Liver (tissue), 9 donors: ENCODE results near the gene CCDC69. TPM values are rescaled to one million over a fixed set of nuclear protein-coding genes. Genes with fewer than 3 reads are reported as not detected.

Source experiments
- DNase-seq: peaks from one replicate; pipeline ENCODE4 v3.0.0-alpha.2; 2017; ENCODE audit warnings: low spot score
- H3K27ac ChIP-seq, 2 donors: one replicate each; pipeline ENCODE4 v1.7.0; 2013; ENCODE audit warnings: inconsistent platforms in 2 of 2, low read length in 2 of 2, control low read depth in 1 of 2, low read depth in 1 of 2, mild to moderate bottlenecking in 1 of 2
- H3K27me3 ChIP-seq, 4 donors: one replicate each; pipeline versions ENCODE4 v1.6.1 to v1.7.0; 2013; ENCODE audit warnings: low read length in 3 of 4, inconsistent platforms in 1 of 4, mild to moderate bottlenecking in 1 of 4, moderate library complexity in 1 of 4; ENCODE audit not compliant: control insufficient read depth in 4 of 4, insufficient read depth in 4 of 4
- H3K36me3 ChIP-seq, 4 donors: one replicate each; pipeline versions ENCODE4 v1.6.1 to v1.7.0; 2013; ENCODE audit warnings: low read length in 3 of 4, mild to moderate bottlenecking in 3 of 4, low read depth in 1 of 4, moderate library complexity in 1 of 4; ENCODE audit not compliant: control insufficient read depth in 4 of 4, insufficient read depth in 3 of 4
- H3K4me1 ChIP-seq, 4 donors: one replicate each; pipeline versions ENCODE4 v1.6.1 to v1.7.0; 2013; ENCODE audit warnings: low read length in 3 of 4, mild to moderate bottlenecking in 3 of 4, moderate library complexity in 1 of 4; ENCODE audit not compliant: control insufficient read depth in 4 of 4, insufficient read depth in 4 of 4
- H3K4me3 ChIP-seq, 3 donors: one replicate each; pipeline versions ENCODE4 v1.6.1 to v1.7.0; 2013; ENCODE audit warnings: low read length in 3 of 3, control low read depth in 1 of 3, low read depth in 1 of 3, mild to moderate bottlenecking in 1 of 3
- H3K9ac ChIP-seq, 2 donors: one replicate each; pipeline ENCODE4 v1.7.0; 2013; ENCODE audit warnings: low read length in 2 of 2, mild to moderate bottlenecking in 2 of 2, moderate library complexity in 2 of 2, control low read depth in 1 of 2, low read depth in 1 of 2
- H3K9me3 ChIP-seq, 4 donors: one replicate each; pipeline versions ENCODE4 v1.6.1 to v1.7.0; 2013; ENCODE audit warnings: low read length in 3 of 4; ENCODE audit not compliant: control insufficient read depth in 4 of 4
- CTCF ChIP-seq: fragments of 150-350 bp; IDR thresholded peaks from 2 replicates; pipeline ENCODE4 v1.5.1; 2017; ENCODE audit warnings: improper control_type of control experiment, low read depth, low read length; ENCODE audit not compliant: missing input control
- EGR1 ChIP-seq, 2 donors: IDR thresholded peaks; 2 replicates each; pipeline ENCODE4 v1.6.1; 2016 to 2018; ENCODE audit warnings: antibody characterized with exemption in 2 of 2, low read depth in 2 of 2
- FOXA1 ChIP-seq: IDR thresholded peaks from 2 replicates; pipeline ENCODE4 v1.6.1; 2016; ENCODE audit warnings: antibody characterized with exemption
- FOXA2 ChIP-seq: IDR thresholded peaks from 2 replicates; pipeline ENCODE4 v1.6.1; 2016; ENCODE audit warnings: antibody characterized with exemption
- GABPA ChIP-seq, 2 donors: IDR thresholded peaks in 1 of 2; conservative IDR thresholded peaks in 1 of 2; 2 replicates each; pipeline ENCODE4 v1.6.1; 2016; ENCODE audit warnings: antibody characterized with exemption in 2 of 2, mild to moderate bottlenecking in 1 of 2, moderate library complexity in 1 of 2
- HNF4A ChIP-seq, 2 donors: conservative IDR thresholded peaks; 2 replicates each; pipeline ENCODE4 v1.6.1; 2016; ENCODE audit warnings: antibody characterized with exemption in 2 of 2, mild to moderate bottlenecking in 2 of 2
- HNF4G ChIP-seq: IDR thresholded peaks from 2 replicates; pipeline ENCODE4 v1.6.1; 2016; ENCODE audit warnings: antibody characterized with exemption
- JUND ChIP-seq, 2 donors: IDR thresholded peaks; 2 replicates each; pipeline ENCODE4 v1.6.1; 2016; ENCODE audit warnings: antibody characterized with exemption in 2 of 2
- NR2F2 ChIP-seq: IDR thresholded peaks from 2 replicates; pipeline ENCODE4 v1.6.1; 2016; ENCODE audit warnings: antibody characterized with exemption
- RAD21 ChIP-seq, 2 donors: IDR thresholded peaks; 2 replicates each; pipeline ENCODE4 v1.6.1; 2016; ENCODE audit warnings: antibody characterized with exemption in 2 of 2, mild to moderate bottlenecking in 2 of 2
- REST ChIP-seq: IDR thresholded peaks from 2 replicates; pipeline ENCODE4 v1.6.1; 2016; ENCODE audit warnings: antibody characterized with exemption, mild to moderate bottlenecking
- RXRA ChIP-seq, 2 donors: IDR thresholded peaks; 2 replicates each; pipeline ENCODE4 v1.6.1; 2017 to 2018; ENCODE audit warnings: antibody characterized with exemption in 2 of 2, mild to moderate bottlenecking in 1 of 2
- SP1 ChIP-seq: IDR thresholded peaks from 2 replicates; pipeline ENCODE4 v1.6.1; 2018; ENCODE audit warnings: antibody characterized with exemption, mild to moderate bottlenecking
- TAF1 ChIP-seq: conservative IDR thresholded peaks from 2 replicates; pipeline ENCODE4 v1.6.1; 2016; ENCODE audit warnings: antibody characterized with exemption, mild to moderate bottlenecking
- YY1 ChIP-seq: IDR thresholded peaks from 2 replicates; pipeline ENCODE4 v1.6.1; 2016; ENCODE audit warnings: antibody characterized with exemption, mild to moderate bottlenecking
- ZBTB33 ChIP-seq: IDR thresholded peaks from 2 replicates; pipeline ENCODE4 v1.6.1; 2016; ENCODE audit warnings: antibody characterized with exemption
- WGBS: extraction: QIAGEN DNeasy Blood & Tissue Kit; methylation state at CpG from one replicate; pipeline ENCODE4 v1.1.7; 2013; 5-methylcytosine and 5-hydroxymethylcytosine counted together
- polyA plus RNA-seq, 2 donors: library from polyadenylated mRNA; stranded (reverse) in 1 of 2; unstranded in 1 of 2; fragments of 200-250 nt in 1 of 2; fragments of >200 nt in 1 of 2; fragmentation: Nextera tagmentation in 1 of 2; extraction: Ambion mirVana in 1 of 2; gene quantifications; one replicate each; pipeline versions ENCODE4 v1.2.1 to v1.2.3, GENCODE V29; 2013 to 2015
- total RNA-seq, 2 donors: library from RNA; depleted of rRNA; stranded (reverse); fragments of >200 nt; gene quantifications; one replicate each; pipeline ENCODE4 v1.2.3, GENCODE V29; 2014
- TF ChIP-seq, protein P1 (sequence below): IDR thresholded peaks from 2 replicates; pipeline ENCODE4 v1.6.1; 2016; ENCODE audit warnings: antibody characterized with exemption
- donor health status: healthy.
- donor health status: healthy.
- donor health status: healthy.
- donor health status: healthy.
- donor health status: healthy.

Gene CCDC69
- total and polyA plus RNA-seq, 4 donors, result 11.9 to 28.6 (median 18.0) TPM

- H3K4me3 ChIP-seq, result no peak overlapping the region
- no peaks in the 10 kb centered on the region for H3K27me3 ChIP-seq
- H3K4me1 ChIP-seq, result peaks cover 13 to 36% (median 26%) of the 10 kb centered on the region in 4 donors
- H3K9me3 ChIP-seq, result no peaks in the 10 kb centered on the region
- 88% methylated on average over 7 of the region's 7 CpGs for WGBS
- no peak overlapping the region for H3K9ac ChIP-seq
- H3K36me3 ChIP-seq, result peaks cover 0 to 15% (median 8%) of the 10 kb centered on the region in 4 donors
- no peak for DNase-seq
- TF ChIP-seq JUND (IDR thresholded peaks at IDR 0.05), result no peak
- TF ChIP-seq NR2F2, result no peak
- TF ChIP-seq REST, result no peak
- no peak for TF ChIP-seq FOXA1
- no peak for TF ChIP-seq YY1
- TF ChIP-seq RAD21 (IDR thresholded peaks at IDR 0.05), result no peak
- TF ChIP-seq FOXA2, result no peak
- no peak for TF ChIP-seq ZBTB33
- TF ChIP-seq EGR1 (IDR thresholded peaks at IDR 0.05; ENCODE audit: low read depth in 2 of 2), result no peak
- no peak for TF ChIP-seq RXRA (IDR thresholded peaks at IDR 0.05)
- TF ChIP-seq, protein P1, sequence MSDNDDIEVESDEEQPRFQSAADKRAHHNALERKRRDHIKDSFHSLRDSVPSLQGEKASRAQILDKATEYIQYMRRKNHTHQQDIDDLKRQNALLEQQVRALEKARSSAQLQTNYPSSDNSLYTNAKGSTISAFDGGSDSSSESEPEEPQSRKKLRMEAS, result no peak
- TF ChIP-seq SP1, result no peak
- no peak for TF ChIP-seq GABPA (IDR thresholded peaks at IDR 0.05 in 1 of 2, conservative IDR thresholded peaks at IDR 0.05 in 1 of 2)
- no peak for TF ChIP-seq TAF1
- no peak for TF ChIP-seq HNF4A (conservative IDR thresholded peaks at IDR 0.05)
- TF ChIP-seq CTCF, result no peak
- TF ChIP-seq HNF4G, result no peak
- no peak overlapping the region for H3K27ac ChIP-seq
Observed at GRCh38 chr5:151148583-151148982, 75.3 kb downstream of the CCDC69 start.

DNA sequence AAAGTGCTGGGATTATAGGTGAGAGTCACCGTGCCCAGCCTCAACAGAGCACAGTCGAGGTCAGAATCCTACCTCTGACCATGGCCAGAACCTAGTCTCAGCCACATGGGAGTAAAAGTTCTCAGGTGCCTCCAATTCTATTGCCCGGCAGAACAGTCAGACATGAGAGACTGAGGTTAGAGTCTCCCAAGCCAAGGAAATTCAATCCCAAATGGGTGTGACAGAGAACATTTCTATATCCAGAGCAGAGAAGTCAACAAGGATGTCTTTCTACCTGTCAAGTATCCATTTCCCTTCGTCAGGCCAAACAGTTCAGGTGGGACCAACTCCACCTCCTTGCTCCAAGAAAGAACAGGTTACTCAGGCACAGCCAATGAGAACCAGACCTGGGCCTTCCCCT lies 76.9 kb downstream of the CCDC69 start:
- H3K4me3 ChIP-seq, result no peak overlapping the region
- H3K9ac ChIP-seq, result no peak overlapping the region
- no peak for DNase-seq
- 98% methylated on average over 4 of the region's 4 CpGs for WGBS
- TF ChIP-seq REST, result no peak
- TF ChIP-seq ZBTB33, result no peak
- no peak for TF ChIP-seq GABPA (IDR thresholded peaks at IDR 0.05 in 1 of 2, conservative IDR thresholded peaks at IDR 0.05 in 1 of 2)
- no peak for TF ChIP-seq YY1
- no peak for TF ChIP-seq SP1
- no peak for TF ChIP-seq HNF4G
- no peak for TF ChIP-seq TAF1
- H3K27ac ChIP-seq, result no peak overlapping the region
- peaks cover 13 to 26% (median 21%) of the 10 kb centered on the region in 4 donors for H3K4me1 ChIP-seq
- H3K9me3 ChIP-seq, result no peaks in the 10 kb centered on the region
- H3K36me3 ChIP-seq, result peaks cover 3 to 24% (median 8%) of the 10 kb centered on the region in 4 donors
- H3K27me3 ChIP-seq, result no peaks in the 10 kb centered on the region
